ENCODE measurements around the gene EID2B.

The EID2B gene

DNA sequence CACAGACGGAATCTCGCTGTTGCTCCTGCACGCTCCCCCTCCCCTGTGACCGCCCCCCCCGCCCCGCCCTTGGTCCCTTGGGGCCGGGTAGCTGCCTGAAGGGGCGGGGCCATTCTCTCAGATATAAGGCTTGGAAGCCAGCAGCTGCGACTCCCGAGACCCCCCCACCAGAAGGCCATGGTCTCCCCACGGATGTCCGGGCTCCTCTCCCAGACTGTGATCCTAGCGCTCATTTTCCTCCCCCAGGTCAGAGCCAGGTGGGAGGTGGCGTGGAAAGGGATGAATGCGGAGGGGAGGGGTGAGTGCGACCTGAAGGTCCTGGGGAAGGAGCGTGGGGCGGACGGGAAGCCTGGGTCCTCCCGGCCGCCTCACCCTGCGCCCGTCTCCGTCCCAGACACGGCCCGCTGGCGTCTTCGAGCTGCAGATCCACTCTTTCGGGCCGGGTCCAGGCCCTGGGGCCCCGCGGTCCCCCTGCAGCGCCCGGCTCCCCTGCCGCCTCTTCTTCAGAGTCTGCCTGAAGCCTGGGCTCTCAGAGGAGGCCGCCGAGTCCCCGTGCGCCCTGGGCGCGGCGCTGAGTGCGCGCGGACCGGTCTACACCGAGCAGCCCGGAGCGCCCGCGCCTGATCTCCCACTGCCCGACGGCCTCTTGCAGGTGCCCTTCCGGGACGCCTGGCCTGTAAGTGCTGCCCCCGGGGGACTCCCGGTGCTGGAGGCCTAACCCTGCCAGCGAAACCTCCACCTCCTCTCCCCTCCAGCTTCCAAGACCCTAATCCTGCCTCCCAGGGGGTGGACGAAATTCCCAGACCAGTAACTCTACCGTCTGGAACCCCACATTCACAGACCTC lies 33.6 kb downstream of the EID2B start, which contains the start of gene DLL3:
Gene DLL3 (plus strand): TSS at position 150 of the 845 bp plus-strand sequence. CDS start 28 bp downstream, at position 178.
- no peak for TF ChIP-seq SPI1 (IDR thresholded peaks at IDR 0.05; ENCODE audit: borderline replicate concordance, low read depth)
- TF ChIP-seq, protein P1, sequence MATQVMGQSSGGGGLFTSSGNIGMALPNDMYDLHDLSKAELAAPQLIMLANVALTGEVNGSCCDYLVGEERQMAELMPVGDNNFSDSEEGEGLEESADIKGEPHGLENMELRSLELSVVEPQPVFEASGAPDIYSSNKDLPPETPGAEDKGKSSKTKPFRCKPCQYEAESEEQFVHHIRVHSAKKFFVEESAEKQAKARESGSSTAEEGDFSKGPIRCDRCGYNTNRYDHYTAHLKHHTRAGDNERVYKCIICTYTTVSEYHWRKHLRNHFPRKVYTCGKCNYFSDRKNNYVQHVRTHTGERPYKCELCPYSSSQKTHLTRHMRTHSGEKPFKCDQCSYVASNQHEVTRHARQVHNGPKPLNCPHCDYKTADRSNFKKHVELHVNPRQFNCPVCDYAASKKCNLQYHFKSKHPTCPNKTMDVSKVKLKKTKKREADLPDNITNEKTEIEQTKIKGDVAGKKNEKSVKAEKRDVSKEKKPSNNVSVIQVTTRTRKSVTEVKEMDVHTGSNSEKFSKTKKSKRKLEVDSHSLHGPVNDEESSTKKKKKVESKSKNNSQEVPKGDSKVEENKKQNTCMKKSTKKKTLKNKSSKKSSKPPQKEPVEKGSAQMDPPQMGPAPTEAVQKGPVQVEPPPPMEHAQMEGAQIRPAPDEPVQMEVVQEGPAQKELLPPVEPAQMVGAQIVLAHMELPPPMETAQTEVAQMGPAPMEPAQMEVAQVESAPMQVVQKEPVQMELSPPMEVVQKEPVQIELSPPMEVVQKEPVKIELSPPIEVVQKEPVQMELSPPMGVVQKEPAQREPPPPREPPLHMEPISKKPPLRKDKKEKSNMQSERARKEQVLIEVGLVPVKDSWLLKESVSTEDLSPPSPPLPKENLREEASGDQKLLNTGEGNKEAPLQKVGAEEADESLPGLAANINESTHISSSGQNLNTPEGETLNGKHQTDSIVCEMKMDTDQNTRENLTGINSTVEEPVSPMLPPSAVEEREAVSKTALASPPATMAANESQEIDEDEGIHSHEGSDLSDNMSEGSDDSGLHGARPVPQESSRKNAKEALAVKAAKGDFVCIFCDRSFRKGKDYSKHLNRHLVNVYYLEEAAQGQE (IDR thresholded peaks at IDR 0.05; ENCODE audit: insufficient replicate concordance, low read depth): no peak
- no peak for TF ChIP-seq GABPA (IDR thresholded peaks at IDR 0.05; ENCODE audit: low read depth)
- no peak for TF ChIP-seq POLR2AphosphoS5 (IDR thresholded peaks at IDR 0.05; ENCODE audit: low read depth)
- TF ChIP-seq CTCF (IDR thresholded peaks at IDR 0.05; ENCODE audit: insufficient read depth, low read length): no peak
- DNase-seq (ENCODE audit: low read depth in 1 of 2, low spot score in 1 of 2): no peak
- Histone ChIP-seq H3K27ac (replicated peaks) (no peak within 1 kb of the TSS), H3K27me3 (ENCODE audit: insufficient read depth, poor library complexity, severe bottlenecking) (peaks cover 32% of the 10 kb centered on the region), H3K4me3 (replicated peaks; ENCODE audit: insufficient read depth, low read length) (no peak within 1 kb of the TSS)

GRCh38 chr19:39497996-39498797 lies 34.5 kb downstream of the EID2B start:
- no peak overlapping the region for H3K27ac ChIP-seq (replicated peaks)
- peaks cover 32% of the 10 kb centered on the region for H3K27me3 ChIP-seq (ENCODE audit: insufficient read depth, poor library complexity, severe bottlenecking)
- TF ChIP-seq CTCF (IDR thresholded peaks at IDR 0.05; ENCODE audit: insufficient read depth, low read length): no peak
- TF ChIP-seq GABPA (IDR thresholded peaks at IDR 0.05; ENCODE audit: low read depth): no peak
- TF ChIP-seq POLR2AphosphoS5 (IDR thresholded peaks at IDR 0.05; ENCODE audit: low read depth): no peak
- TF ChIP-seq, protein P1 (IDR thresholded peaks at IDR 0.05; ENCODE audit: insufficient replicate concordance, low read depth): no peak
- TF ChIP-seq SPI1 (IDR thresholded peaks at IDR 0.05; ENCODE audit: borderline replicate concordance, low read depth): no peak
- no peak for DNase-seq (ENCODE audit: low read depth in 1 of 2, low spot score in 1 of 2)
- no peak overlapping the region for H3K4me3 ChIP-seq (replicated peaks; ENCODE audit: insufficient read depth, low read length)

- Histone ChIP-seq H3K27ac (replicated peaks) (no peak overlapping the region), H3K4me3 (replicated peaks; ENCODE audit: insufficient read depth, low read length) (no peak overlapping the region), H3K27me3 (ENCODE audit: insufficient read depth, poor library complexity, severe bottlenecking) (peaks cover 32% of the 10 kb centered on the region)
- TF ChIP-seq GABPA (IDR thresholded peaks at IDR 0.05; ENCODE audit: low read depth) (no peak), CTCF (IDR thresholded peaks at IDR 0.05; ENCODE audit: insufficient read depth, low read length) (no peak), SPI1 (IDR thresholded peaks at IDR 0.05; ENCODE audit: borderline replicate concordance, low read depth) (no peak), POLR2AphosphoS5 (IDR thresholded peaks at IDR 0.05; ENCODE audit: low read depth) (no peak)
- TF ChIP-seq, protein P1 (IDR thresholded peaks at IDR 0.05; ENCODE audit: insufficient replicate concordance, low read depth): no peak
- no peak for DNase-seq (ENCODE audit: low read depth in 1 of 2, low spot score in 1 of 2)
These were observed 35.0 kb downstream of the EID2B start for GRCh38 chr19:39497701-39497995.

All from HL-60 (cell line).